Activated CD4-positive, alpha-beta T cell treated with anti-CD3 and anti-CD28 coated beads, Interleukin-2, amount 10 ng/mL, durations not matched to agents 24 days and 14 days (primary cell): ENCODE measurements around the gene KDM2B. TPM values are rescaled to one million over a fixed set of nuclear protein-coding genes. Genes with fewer than 3 reads are reported as not detected.
A peak's percentile ranks its signal among the peaks of the same experiment; 100 is the strongest.
"Not testable (repeated sequence)": the region's sequence is repeated elsewhere in the genome, so short reads cannot be mapped to it uniquely, and the experiment has no call there.

ENCODE experiments used
- DNase-seq: peaks from one replicate; pipeline ENCODE4 v3.0.0; 2022
- H3K27ac Mint-ChIP-seq: one replicate; pipeline ENCODE4 v1.8.0; 2022; ENCODE audit warnings: mild to moderate bottlenecking, mixed read lengths
- H3K27me3 Mint-ChIP-seq: one replicate; pipeline ENCODE4 v1.8.0; 2022; ENCODE audit warnings: mixed read lengths
- H3K36me3 Mint-ChIP-seq: one replicate; pipeline ENCODE4 v1.8.0; 2022; ENCODE audit warnings: low read depth, mild to moderate bottlenecking, mixed read lengths
- H3K4me1 Mint-ChIP-seq: one replicate; pipeline ENCODE4 v1.8.0; 2021; ENCODE audit warnings: mixed read lengths
- H3K4me3 Mint-ChIP-seq: one replicate; pipeline ENCODE4 v1.8.0; 2022; ENCODE audit warnings: mild to moderate bottlenecking, moderate library complexity, mixed read lengths
- H3K9me3 Mint-ChIP-seq: one replicate; pipeline ENCODE4 v1.8.0; 2021; ENCODE audit warnings: mixed read lengths
- intact Hi-C: fragments of 100-400 bp; cut with micrococcal nuclease; formaldehyde crosslinking; loops from one replicate; pipeline ENCODE4 v1.15.1; 2023
- total RNA-seq: library from RNA; stranded (reverse); gene quantifications from 2 replicates; pipeline ENCODE4 v1.2.3, GENCODE V29; 2022

KDM2B gene
- total RNA-seq, 1 donor from 2014 or later, result 60.7 TPM

DNA sequence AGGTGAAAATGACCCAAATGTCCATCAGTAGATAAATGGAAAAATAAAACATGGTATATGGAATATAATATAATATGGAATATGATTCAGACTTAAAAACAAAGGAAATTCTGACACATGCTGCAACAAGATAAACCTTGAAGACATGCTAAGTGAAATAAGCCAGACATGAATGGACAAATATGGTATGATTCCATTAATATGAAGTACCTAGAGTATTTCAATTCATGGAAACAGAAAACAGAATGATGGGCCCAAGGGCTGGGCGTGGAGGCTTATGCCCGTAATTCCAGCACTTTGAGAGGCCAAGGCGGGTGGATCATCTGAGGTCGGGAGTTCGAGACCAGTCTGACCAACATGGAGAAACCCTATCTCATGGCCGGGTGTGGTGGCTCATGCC lies 22.8 kb upstream of the KDM2B start:
- no peak for DNase-seq
- Mint-ChIP-seq H3K4me3 (no peak overlapping the region), H3K36me3 (peaks cover 3% of the 10 kb centered on the region), H3K27me3 (no peaks in the 10 kb centered on the region), H3K27ac (no peak overlapping the region), H3K9me3 (no peaks in the 10 kb centered on the region), H3K4me1 (peaks cover 6% of the 10 kb centered on the region)
- intact Hi-C loops, result no loop called here

GRCh38 chr12:121602766-121603165 lies 21.9 kb upstream of the KDM2B start:
- no peaks in the 10 kb centered on the region for H3K27me3 Mint-ChIP-seq
- no peak overlapping the region for H3K27ac Mint-ChIP-seq
- H3K36me3 Mint-ChIP-seq, result peaks cover 3% of the 10 kb centered on the region
- H3K4me3 Mint-ChIP-seq, result no peak overlapping the region
- DNase-seq, result no peak
- intact Hi-C loops, result no loop called here
- no peaks in the 10 kb centered on the region for H3K9me3 Mint-ChIP-seq
- H3K4me1 Mint-ChIP-seq, result peaks cover 7% of the 10 kb centered on the region

DNA sequence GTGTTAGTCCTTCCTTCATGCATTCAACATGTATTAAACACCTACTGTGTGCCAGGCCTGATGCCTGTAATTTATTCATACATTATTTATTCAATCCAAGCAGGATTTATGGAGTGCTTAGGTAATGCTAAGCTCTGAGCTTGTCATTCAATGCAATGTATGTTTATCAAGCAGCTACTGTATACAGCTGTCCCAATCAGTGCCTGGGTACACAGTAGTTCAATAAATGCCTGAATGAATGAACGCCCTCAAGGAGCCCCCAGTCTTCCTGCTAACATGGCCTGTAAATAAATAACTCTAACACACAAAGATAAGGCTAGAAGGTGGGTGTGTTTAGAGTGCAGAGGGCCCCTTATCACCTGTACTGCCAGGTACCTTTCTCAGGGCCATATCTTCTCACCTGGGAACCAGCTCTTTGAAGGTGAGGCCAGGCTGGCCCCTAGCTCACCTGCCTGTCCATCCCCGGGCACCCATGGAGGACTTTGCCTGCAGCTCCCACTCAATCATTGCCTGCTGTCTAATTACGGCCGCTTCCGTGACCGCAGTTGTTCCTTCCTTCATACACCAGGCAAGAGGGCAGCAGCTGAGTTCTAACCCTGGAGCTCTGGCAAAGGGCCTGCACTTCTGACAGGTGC lies 20.0 kb upstream of the KDM2B start:
- Mint-ChIP-seq H3K27me3 (no peaks in the 10 kb centered on the region), H3K36me3 (peaks cover 9% of the 10 kb centered on the region), H3K4me3 (no peak overlapping the region), H3K27ac (no peak overlapping the region), H3K9me3 (no peaks in the 10 kb centered on the region), H3K4me1 (peaks cover 7% of the 10 kb centered on the region)
- intact Hi-C loops, result no loop called here
- DNase-seq, result no peak

DNA sequence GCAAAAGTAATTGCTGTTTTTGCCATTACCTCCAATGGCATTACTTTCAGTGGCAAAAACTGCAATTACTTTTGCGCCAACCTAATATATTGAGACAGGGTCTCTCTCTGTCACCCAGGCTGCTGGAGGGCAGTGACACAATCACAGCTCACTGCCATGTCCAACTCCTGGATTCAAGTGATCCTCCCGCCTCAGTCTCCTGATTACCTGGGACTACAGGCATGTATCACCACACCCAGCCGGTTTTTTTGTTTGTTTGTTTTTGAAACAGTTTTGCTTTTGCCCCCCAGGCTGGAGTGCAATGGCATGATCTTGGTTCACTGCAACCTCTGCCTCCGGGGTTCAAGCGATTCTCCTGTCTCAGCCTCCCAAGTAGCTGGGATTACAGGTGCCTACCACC lies 15.7 kb upstream of the KDM2B start:
- Mint-ChIP-seq H3K9me3 (no peaks in the 10 kb centered on the region), H3K27me3 (no peaks in the 10 kb centered on the region), H3K4me1 (peaks cover 21% of the 10 kb centered on the region), H3K27ac (no peak overlapping the region), H3K4me3 (no peak overlapping the region), H3K36me3 (peaks cover 22% of the 10 kb centered on the region)
- DNase-seq, result no peak
- intact Hi-C loops, result no loop called here

GRCh38 chr12:121595520-121595919 lies 14.7 kb upstream of the KDM2B start:
- H3K27me3 Mint-ChIP-seq, result no peaks in the 10 kb centered on the region
- no peak overlapping the region for H3K4me3 Mint-ChIP-seq
- H3K9me3 Mint-ChIP-seq, result no peaks in the 10 kb centered on the region
- no peak for DNase-seq
- H3K4me1 Mint-ChIP-seq, result peaks cover 30% of the 10 kb centered on the region
- no peak overlapping the region for H3K27ac Mint-ChIP-seq
- intact Hi-C loops, result no loop called here
- H3K36me3 Mint-ChIP-seq, result peaks cover 22% of the 10 kb centered on the region

- no peaks in the 10 kb centered on the region for H3K27me3 Mint-ChIP-seq
- peak overlapping the region; percentile 39 for H3K4me3 Mint-ChIP-seq
- H3K27ac Mint-ChIP-seq, result peak overlapping the region; percentile 75
- peaks cover 18% of the 10 kb centered on the region for H3K36me3 Mint-ChIP-seq
- H3K4me1 Mint-ChIP-seq, result peaks cover 34% of the 10 kb centered on the region
- DNase-seq, result no peak
- intact Hi-C loops, result no loop called here
- H3K9me3 Mint-ChIP-seq, result no peaks in the 10 kb centered on the region
These were observed 11.5 kb upstream of the KDM2B start for GRCh38 chr12:121592320-121592719.

GRCh38 chr12:121590476-121591143 lies 9.8 kb upstream of the KDM2B start:
- Mint-ChIP-seq H3K36me3 (peaks cover 14% of the 10 kb centered on the region), H3K4me1 (peaks cover 40% of the 10 kb centered on the region), H3K27me3 (no peaks in the 10 kb centered on the region), H3K9me3 (no peaks in the 10 kb centered on the region), H3K27ac (peak overlapping the region; percentile 97), H3K4me3 (peak overlapping the region; percentile 84)
- peak; percentile 91 for DNase-seq
- intact Hi-C loops, result loop anchor here (1.0 kb wide), 3 partner anchors 10 to 96 kb away; no protein-coding TSS in a partner anchor

GRCh38 chr12:121584885-121585284 lies 4.1 kb upstream of the KDM2B start:
- not testable (repeated sequence) for DNase-seq, H3K9me3 Mint-ChIP-seq

DNA sequence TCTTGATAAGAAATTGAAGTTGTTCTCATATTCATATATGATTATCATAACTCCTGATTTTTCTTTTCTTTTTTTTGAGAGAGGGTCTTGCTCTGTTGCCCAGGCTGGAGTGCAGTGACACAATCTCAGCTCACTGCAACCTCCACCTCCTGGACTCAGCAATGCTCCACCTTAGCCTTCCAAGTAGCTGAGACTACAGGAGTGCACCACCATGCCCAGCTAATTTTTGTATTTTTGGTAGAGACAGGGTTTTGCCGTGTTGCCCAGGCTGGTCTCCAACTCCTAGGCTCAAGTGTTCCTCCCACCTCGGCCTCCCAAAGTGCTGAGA lies 2.5 kb upstream of the KDM2B start:
- H3K36me3 Mint-ChIP-seq, H3K4me3 Mint-ChIP-seq, DNase-seq, H3K27me3 Mint-ChIP-seq, intact Hi-C loops, H3K9me3 Mint-ChIP-seq, H3K27ac Mint-ChIP-seq: not testable (repeated sequence)
- peaks cover 43% of the 10 kb centered on the region for H3K4me1 Mint-ChIP-seq

More at GRCh38 chr12:121584885-121585284, 4.1 kb upstream of the KDM2B start:
- H3K36me3 Mint-ChIP-seq, H3K4me3 Mint-ChIP-seq, H3K27me3 Mint-ChIP-seq, H3K27ac Mint-ChIP-seq, intact Hi-C loops: not testable (repeated sequence)
- H3K4me1 Mint-ChIP-seq, result peaks cover 42% of the 10 kb centered on the region

- Mint-ChIP-seq H3K27ac (no peak overlapping the region), H3K4me3 (peak overlapping the region; percentile 77), H3K9me3 (no peaks in the 10 kb centered on the region), H3K27me3 (no peaks in the 10 kb centered on the region), H3K36me3 (peaks cover 3% of the 10 kb centered on the region), H3K4me1 (peaks cover 43% of the 10 kb centered on the region)
- peak; percentile 59 for DNase-seq
- intact Hi-C loops, result no loop called here
These were observed 1.9 kb upstream of the KDM2B start for GRCh38 chr12:121582583-121583333.

DNA sequence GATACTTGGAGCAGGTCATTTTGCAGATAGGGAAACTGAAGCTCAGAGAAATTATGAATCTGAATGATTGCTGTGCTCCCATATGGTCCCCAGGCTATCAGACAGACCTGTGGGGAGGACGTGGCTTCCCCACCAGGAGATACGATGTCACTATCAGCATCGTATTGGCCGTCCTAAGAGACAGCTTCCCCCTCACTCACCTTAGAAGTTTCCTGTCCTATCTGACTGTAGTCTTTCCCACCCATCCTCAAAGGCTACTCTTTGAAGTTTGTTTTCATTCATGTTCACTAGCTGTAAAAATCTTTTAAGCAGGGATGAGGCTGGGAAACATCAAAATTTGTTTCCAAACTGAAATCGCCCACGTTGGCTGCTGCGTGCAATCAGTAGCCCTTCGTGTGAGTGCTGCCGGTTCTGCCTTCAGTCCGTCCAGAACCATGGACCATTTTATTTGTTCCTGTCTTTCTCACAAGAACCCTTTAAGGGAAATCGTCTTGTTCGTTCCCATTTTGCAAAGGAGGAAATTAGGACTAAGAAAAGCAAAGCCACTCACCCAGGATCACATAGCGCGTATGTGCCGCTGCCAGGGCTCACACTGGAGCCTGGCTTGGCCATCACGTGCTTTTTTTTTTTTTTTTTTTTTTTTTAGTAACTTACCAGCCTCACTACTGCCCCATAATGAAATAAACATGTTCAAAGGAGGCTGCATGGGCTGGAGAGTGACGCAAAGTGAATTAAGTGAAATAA lies 1.0 kb upstream of the KDM2B start:
- intact Hi-C loops, result loop anchor here (2.0 kb wide), 1 partner anchor 45 kb away; no protein-coding TSS in a partner anchor
- Mint-ChIP-seq H3K27me3 (no peaks in the 10 kb centered on the region), H3K4me1 (peaks cover 44% of the 10 kb centered on the region), H3K36me3 (peaks cover 2% of the 10 kb centered on the region), H3K4me3 (peak overlapping the region; percentile 99), H3K27ac (peak overlapping the region; percentile 99), H3K9me3 (no peaks in the 10 kb centered on the region)
- DNase-seq, result peak; percentile 71

DNA sequence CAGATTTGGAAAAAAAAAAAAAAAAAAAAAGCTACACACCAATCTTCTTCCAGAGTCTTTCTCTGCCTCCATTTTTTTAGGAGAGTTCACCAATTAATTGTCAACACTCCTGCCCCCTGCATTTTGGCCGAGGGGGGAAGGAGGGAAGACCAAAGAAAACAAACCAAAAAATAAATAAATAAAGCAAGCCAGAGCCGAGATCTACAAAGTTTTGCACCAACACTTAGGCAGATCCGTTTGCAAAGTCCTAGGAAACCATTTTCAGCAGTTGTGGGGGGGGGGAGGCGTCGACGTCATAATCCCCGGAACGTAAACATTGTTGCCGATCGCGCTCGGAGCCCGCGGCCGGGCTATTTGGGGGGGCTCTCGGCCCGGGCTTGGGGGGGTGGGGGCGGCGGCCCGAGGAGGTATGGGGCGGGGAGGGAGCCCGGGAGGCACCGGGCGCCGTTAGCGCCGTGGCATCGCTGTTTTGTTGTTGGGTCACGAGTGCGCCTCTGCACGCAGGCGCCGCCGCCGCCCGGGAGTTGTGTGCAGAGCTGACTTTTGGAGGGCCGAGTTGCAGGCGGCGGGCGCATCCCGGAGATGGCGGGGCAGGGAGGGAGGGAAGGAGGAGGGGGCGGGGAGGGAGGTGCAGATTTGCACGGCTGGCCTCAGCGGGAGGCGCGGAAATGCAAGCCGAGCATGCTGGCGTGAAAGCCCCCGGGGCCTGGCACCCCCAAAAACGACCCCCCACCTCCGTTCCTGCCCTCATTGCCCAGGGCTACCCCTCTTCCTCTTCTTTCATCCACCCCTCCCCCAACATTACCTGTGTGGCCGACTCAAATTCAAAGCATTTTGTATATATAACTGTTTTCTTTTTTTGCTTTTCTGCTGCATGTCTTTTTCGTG lies 598 bp downstream of the KDM2B start:
- peak overlapping the region; percentile 99 for H3K27ac Mint-ChIP-seq
- no peaks in the 10 kb centered on the region for H3K9me3 Mint-ChIP-seq
- peak; percentile 93 for DNase-seq
- intact Hi-C loops, result loop anchor here (1.0 to 2.0 kb wide), 3 partner anchors 10 to 47 kb away; no protein-coding TSS in a partner anchor
- H3K36me3 Mint-ChIP-seq, result peaks cover 9% of the 10 kb centered on the region
- H3K4me1 Mint-ChIP-seq, result peaks cover 38% of the 10 kb centered on the region
- peak overlapping the region; percentile 99 for H3K4me3 Mint-ChIP-seq
- no peaks in the 10 kb centered on the region for H3K27me3 Mint-ChIP-seq
